HG02938 (cell line): Measurements from ENCODE around the gene ENO1.
"Not testable (repeated sequence)": the region's sequence is repeated elsewhere in the genome, so short reads cannot be mapped to it uniquely, and the experiment has no call there.

Experiments used
- ATAC-seq: cut with Tn5 transposase; IDR thresholded peaks from one replicate; pipeline ENCODE4 v1.9.1; 2021; ENCODE audit warnings: mild to moderate bottlenecking, moderate library complexity; ENCODE audit not compliant: unreplicated experiment

The ENO1 gene

DNA sequence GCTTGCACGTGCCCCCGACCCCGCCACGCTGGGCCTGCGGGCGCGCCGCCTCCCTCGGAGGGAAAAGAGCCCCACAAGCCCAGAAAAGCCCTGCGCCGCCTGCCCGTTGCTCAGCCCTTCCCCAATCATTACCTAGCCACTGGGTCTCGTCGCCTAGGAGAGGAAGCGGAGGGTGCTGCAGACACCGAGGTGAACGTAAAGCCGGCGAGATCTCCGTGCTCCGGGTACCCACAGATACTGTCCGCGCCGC lies at the start of gene ENO1:
TSS of gene ENO1 (minus strand) at position 239 of the 250 bp plus-strand sequence. CDS start 3,778 bp downstream, outside the sequence.
- no peak for ATAC-seq

DNA sequence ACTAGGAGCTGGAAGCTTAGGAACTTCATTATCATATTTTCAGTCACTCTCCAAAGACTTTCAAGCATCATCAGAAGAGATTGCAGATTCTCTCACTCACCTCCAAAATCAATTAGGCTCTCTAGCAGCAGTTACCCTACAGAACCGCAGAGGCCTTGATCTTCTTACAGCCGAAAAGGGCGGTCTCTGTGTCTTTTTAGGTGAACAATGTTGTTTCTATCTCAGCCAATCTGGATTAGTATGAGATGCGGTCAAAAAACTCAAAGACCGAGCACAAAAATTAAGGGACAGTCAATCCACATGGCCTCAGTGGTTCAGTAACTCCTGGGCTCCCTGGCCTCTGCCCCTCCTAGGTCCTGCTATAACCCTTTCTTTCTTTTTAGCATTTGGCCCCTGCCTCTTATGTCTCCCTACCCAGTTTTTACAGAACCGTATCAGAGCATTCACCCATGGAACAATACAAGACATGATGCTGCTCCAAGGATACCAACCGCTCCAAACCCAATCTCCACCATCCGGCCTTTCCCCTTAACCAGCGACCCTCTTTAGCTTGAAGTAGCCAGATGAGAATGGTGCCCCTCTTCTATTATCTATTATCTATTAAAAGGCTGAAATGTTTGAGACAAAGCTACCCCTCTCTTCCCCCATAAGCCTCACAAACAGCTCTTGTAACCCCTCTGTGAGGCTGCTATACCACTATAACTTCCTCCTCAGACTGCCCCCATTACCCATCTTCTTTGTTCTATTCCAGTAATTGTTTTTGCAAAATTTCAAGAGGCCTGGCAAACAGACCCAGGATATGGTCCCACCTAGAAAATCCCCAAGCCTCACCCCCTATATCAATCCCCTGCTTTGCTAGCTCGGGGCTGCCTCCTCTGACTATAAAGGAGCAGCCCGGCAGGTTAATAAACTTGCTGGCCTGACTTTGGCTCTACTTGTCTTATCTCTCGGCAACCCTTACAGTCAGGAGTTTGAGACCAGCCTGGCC lies 48.5 kb upstream of the ENO1 start:
- ATAC-seq, result no peak

DNA sequence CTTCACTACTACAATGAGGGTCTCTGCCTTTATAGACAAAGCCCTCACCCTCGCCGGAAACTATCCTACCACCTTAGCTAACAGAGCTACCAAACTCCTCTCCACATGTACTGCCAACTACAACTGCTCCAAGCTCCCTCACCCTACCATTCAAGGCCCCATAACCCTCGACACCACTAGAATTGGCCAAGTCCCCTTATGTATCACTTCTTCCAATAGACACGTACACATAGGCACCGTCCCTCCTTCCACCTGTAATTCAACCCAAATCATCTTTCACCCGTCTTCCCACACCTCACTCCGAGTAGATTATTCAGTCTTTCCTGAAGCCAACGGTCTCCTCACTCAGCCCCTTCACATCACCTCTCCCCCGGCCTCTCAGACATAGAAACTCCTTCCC lies 47.5 kb upstream of the ENO1 start:
- ATAC-seq, result no peak

DNA sequence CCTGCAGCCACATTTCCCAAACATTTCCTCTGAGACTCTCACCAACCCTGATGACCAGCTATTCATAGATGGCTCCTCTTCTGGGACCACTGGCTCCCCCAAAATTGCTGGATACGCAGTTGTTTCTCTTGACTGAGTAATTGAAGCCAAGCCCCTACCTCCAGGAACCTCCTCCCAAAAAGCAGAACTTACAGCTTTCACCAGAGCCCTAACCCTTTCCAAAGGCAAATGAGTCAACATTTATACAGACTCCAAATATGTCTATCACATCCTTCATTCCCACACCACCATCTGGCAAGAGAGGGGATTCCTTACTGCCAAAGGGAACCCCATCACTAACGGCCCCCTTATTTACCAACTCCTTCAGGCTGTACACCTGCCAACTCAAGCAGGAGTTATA lies 46.9 kb upstream of the ENO1 start:
- ATAC-seq, result no peak

DNA sequence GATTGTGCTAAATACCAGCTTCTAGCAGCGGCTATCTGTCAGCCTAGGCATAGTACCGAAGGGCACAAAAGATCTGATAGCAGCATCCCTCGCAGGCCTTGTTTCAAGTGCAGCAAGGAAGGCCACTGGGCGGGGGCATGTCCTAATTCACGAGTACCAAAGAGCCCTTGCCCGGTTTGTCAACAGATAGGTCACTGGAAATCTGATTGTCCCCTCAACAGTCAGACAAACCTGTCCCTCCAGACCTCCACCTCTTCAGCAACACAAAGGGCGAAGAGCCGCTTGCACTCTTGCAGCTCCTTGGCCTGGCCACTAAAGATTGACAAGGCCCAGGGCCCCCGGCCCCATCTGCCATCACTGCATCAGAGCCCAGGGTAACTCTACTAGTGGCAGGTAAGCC lies 44.5 kb upstream of the ENO1 start:
- ATAC-seq, result no peak

DNA sequence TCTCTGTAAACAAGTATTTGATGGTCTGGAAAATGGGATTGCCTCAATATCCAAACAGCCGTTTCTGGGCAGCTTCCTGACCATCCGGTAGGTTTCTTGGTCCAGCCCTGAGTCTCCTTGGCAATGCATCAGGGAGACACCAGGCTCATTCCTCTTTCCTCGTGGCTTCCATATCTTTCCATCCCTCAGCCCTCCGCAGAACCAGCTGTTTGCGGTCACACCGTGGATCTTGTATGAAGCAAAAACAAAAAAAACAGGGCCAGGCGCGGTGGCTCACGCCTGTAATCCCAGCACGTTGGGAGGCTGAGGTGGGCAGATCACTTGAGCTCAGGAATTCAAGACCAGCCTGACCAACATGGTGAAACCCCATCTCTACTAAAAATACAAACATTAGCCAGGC lies 39.0 kb upstream of the ENO1 start:
- not testable (repeated sequence) for ATAC-seq

DNA sequence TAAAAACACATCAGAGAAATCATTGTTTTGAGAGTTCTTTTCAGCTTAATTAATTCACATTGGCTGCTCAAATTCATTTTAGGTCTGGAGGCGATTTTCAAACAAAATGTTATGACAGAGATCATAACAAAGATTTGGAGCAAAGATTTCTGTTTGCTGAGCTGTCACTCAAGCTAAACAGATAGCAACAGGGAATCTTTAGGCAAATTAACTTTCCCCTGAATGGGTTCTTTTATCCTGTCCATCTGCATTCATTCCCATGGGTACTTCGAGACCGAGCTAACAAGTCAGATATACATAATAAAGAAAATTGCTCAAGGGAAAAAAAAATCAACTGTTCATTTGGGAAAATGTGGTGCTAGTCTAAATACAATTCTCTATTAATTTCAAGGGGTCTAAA lies 37.0 kb upstream of the ENO1 start:
- no peak for ATAC-seq

DNA sequence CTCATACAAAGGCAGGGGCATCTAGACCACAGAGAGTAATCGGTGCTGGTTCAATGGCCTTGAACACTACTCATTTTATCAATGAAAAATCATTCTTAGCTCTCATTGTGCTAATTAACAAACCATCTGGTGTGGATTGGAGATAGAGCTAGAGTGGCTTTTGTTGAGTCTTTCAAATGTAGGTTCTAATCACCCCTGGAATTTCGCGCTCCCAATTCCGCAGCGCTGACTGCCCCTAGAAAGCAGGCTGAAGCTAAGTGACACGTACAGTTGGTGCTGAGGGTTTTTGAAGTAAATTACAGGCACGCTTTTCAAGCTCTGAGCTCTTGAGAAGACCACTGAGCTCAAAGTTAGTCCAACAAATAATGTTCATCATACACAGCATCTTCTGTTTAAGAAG lies 36.0 kb upstream of the ENO1 start:
- ATAC-seq, result no peak

DNA sequence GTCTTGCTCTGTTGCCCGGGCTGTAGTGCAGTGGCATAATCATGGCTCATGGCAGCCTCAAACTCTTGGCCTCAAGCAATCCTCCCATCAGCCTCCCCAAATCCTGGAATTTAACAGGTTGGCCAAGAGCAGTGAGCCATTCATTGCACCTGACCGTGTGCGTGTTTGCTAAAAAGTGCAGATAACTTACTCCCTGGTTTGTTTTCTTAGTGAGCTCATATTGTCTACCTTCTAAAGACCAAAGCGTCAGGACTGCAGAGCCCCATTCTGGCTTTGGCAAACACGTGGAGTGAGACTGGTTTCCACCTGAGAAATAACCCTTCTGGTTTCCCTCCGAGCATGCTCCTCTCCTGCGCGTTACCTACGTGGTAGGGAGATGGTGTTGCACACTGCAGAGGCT lies 35.0 kb upstream of the ENO1 start:
- no peak for ATAC-seq

DNA sequence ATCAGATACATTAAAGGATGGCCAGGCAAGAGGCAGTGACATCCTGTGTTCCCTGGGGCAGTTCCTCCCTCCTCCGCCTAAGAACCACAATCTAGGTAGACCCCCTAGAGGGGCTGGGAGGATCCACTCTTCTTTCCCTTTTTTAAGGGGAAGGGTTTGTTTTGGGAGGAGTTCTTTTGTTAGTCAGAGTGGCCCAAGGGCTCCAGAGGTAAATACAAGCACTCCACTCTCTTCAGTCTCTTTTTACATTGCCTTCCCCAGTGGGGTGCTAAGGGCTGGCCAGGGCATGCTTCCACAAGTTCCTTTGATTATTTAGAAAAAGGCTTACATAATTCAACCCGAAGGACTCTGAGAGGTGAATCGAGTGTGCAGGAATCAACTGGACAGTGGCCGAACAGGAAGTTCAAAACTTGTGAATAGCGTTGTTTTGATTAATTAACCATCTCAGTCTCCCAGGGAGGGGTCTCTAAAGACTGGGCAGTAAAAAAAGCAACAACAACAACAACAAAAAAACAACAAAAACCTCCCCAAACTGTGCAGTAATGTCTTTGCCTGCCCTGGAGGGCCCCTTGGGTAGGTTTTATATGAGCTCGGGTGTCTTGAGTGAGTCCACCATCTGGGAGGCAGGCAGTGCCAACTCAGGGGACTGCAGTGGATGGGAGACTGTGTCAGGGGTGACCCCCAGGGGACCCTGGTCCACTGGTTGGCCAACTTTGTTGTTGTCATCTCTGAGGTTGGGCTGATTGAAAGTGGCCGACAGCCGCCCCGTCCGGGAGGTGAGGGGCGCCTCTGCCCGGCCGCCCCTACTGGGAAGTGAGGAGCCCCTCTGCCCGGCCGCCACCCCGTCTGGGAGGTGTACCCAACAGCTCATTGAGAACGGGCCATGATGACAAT lies 33.2 kb upstream of the ENO1 start:
- ATAC-seq, result no peak

DNA sequence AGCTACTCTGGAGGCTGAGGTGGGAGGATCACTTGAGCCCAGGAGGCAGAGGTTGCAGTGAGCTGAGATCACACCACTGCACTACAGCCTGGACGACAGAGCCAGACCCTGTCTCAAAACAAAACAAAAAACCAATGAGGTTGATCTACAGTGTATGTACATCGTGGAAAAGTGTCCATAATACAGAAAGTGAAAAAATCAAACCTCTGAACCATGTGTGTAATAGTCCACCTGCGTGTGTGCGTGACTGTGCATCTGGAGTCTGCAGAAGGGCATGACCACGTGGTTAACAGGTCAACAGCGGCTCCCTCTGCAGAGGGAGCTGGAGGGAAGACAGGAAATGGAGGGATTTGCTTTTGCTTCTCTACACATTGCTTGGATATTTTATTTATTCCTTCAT lies 32.4 kb upstream of the ENO1 start:
- ATAC-seq, result no peak

DNA sequence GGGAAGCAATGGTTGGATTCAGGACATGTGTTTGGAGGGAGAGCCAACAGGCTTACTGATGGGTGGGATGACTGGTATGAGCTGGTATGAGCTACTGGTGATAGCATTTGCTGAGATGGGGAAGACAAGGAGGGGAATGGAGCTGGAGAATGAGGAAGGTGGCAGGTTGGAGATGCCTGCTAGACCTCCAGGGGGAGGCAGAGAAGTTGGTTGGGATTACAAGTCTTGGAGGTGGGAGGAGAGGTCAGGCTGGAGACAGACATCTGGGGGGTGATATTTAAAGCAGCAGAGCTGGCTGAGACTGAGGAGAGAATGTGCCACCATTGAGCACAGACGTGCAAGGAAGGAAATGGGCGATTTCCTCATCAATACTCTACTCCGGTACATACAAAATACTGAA lies 31.8 kb upstream of the ENO1 start:
- ATAC-seq, result no peak

DNA sequence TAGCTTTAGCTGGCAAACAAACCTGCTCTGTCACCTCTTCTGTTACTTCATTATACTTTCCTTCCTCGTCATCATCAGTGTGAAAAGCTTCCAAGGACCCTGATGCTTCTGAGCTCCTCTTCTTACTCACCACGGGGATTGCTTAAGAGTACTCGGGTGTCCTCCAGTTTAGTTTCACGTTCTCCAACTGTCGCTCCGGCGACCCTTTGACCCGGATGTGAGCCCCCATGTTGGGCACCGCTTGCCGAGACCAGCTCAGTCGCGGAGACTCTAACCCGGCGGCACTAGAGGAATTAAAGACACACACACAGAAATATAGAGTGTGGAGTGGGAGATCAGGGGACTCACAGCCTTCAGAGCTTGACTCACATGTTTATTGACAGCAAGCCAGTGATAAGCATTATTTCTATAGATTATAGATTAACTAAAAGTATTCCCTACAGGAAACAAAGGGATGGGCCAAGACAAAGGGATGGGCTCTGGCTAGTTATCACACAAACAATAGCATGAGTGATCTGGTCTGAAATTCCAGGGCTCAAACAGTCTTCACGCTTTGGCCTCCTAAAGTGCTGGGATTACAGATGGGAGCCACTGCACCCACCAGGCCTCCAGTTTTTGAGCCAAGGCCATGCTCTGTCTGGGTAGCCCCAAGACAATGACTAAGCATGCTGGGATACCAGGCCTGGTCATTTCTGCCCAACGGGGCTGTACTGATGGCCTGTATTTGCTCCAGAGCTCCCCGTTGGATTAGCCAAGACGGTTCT lies 30.1 kb upstream of the ENO1 start:
- ATAC-seq, result no peak

DNA sequence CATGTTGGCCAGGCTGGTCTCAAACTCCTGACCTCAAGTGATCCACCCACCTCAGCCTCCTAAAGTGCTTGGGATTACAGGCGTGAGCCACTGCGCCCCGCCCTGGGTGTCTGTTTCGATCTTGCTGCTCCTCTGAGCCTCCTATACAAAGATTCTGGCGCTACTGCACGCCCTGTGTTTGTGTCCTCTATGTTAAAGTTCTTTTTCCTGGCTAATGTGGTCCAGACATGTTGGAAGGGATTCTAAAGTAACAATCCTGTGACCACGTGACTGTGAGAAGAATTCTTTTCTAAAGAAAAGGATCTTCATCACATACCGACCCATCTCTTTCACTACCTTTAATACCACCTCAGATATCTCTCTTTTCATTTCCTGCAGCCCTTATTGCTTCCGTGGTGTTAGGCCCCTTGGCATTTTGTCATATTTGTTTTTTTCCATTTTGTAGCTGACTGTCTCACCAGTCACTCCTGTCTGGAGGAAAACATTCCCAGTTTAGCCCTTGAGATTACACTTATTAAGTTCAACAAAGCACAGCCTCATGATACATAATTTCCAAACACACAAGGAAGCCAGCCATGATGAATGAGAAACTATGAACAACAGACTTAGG lies 27.2 kb upstream of the ENO1 start:
- no peak for ATAC-seq

DNA sequence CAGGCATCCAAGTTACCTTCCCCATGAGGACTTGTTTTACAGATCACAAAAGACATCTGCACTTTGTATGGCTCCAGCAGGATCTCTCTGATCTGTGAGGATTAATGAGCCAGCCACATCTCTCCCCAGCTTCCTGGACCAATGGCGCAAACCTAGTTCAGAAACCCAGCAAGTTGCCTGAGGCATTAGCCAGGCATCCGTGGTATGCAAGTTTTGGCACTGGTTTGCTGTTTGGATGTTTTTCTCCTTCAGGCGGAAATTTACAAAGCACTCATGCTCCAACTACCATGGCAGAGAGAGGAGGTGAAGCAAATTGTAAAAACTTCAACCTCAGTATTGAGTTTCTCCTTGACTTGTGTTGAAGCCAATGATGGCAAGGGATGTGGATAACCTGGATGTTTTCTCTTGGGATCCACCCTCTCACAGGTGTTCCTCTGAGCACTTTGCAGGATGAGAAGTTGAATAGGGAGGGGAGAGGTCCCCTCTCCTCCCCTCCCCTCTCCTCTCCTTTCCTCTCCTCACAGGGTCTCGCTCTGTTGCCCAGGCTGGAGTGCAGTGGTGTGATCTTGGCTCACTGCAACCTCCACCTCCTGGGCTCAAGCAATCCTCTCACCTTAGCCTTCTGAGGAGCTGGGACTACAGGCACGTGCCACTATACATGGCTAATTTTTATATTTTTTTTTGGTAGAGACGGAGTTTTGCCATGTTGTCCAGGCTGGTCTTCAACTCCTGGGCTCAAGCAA lies 25.6 kb upstream of the ENO1 start:
- no peak for ATAC-seq

DNA sequence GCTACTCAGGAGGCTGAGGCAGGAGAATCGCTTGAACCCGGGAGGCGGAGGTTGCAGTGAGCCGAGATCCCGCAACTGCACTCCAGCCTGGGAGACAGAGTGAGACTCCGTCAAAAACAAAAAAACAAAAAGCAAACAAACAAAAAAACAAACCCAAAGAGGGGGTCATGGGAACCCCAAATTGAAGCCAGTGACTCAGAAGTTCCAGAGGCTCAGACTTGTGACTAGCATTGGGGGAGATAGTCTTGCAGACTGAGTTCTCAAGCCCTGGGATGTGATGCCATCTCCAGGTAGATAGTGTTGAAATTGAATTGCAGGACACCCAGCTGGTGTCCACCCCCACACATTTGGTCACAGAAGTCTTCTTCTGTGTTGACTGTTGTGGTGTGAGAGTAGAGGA lies 24.9 kb upstream of the ENO1 start:
- ATAC-seq, result no peak

DNA sequence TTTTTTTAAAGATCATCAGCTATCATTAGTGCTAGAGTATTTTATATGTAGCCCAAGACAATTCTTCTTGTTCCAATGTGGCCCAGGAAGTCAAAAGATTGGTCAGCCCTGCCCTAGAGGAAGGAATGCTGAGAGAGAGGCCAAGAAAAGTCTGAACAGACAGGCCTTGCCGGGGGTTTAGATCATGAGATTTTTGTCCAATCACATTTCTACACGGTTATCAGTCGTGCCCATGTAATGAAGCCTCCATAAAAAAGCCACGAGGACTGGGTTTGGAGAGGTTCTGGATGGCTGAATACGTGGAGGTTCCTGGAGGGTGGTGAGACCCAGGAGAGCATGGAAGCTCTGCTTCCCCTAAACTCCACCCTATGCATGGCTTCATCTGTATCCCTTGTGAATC lies 24.3 kb upstream of the ENO1 start:
- no peak for ATAC-seq

DNA sequence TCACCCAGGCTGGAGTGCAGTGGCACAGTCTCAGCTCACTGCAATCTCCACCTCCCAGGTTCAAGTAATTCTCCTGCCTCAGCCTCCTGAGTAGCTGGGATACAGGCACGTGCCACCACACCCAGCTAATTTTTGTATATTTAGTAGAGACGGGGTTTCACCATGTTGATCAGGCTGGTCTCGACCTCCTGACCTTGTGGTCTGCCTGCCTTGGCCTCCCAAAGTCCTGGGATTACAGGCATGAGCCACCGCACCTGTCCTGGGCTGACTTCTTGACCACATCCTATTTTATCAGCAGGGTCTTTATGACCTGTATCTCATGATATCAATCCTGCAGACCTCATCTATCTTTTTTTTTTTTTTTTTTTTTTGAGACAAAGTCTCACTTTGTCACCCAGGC lies 22.2 kb upstream of the ENO1 start:
- ATAC-seq, result not testable (repeated sequence)

DNA sequence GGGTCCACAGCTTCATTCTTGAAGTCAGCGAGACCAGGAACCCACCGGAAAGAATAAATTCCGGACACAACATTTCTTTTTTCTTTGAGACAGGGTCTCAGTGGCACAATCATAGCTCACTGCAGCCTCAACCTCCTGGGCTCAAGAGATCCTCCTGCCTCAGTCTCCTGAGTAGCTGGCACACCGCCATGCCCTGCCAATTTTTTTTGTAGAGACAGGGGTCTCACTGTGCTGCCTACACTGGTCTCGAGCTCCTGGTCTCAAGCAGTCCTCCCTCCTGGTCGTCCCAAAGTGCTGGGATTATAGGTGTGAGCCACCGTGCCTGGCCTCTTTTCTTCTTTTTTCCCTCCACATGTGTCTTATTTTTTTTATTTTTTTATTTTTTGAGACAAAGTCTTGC lies 20.6 kb upstream of the ENO1 start:
- ATAC-seq, result no peak

DNA sequence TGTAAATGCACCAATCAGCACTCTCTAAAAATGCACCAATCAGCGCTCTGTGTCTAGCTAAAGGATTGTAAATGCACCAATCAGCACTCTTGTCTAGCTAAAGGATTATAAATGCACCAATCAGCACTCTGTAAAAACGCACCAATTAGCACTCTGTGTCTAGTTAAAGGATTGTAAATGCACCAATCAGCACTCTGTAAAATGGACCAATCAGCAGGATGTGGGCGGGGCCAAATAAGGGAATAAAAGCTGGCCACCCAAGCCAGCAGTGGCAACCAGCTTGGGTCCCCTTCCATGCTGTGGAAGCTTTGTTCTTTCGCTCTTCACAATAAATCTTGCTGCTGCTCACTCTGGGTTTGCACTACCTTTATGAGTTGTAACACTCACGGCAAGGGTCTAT lies 19.9 kb upstream of the ENO1 start:
- ATAC-seq, result not testable (repeated sequence)
